ENCODE data around the gene NCDN. TPM values are rescaled to one million over a fixed set of nuclear protein-coding genes. Genes with fewer than 3 reads are reported as not detected.

NCDN gene
- total RNA-seq, 1 donor from 2014 or later, result 24.8 TPM

GRCh38 chr1:35568975-35569395, 11.4 kb downstream of the NCDN start:
- ATAC-seq, result peak; percentile 77
- intact Hi-C loops (cut with DNase I), result loop anchor here (5.0 to 10.0 kb wide), 2 partner anchors 117 to 156 kb away; no protein-coding TSS in a partner anchor
- H3K4me1 ChIP-seq, result no peaks in the 10 kb centered on the region
- no peak overlapping the region for H3K27ac ChIP-seq
- peak; percentile 72 for DNase-seq
- no peaks in the 10 kb centered on the region for H3K36me3 ChIP-seq
- H3K27me3 ChIP-seq, result no peaks in the 10 kb centered on the region
- no peaks in the 10 kb centered on the region for H3K9me3 ChIP-seq
- TF ChIP-seq CTCF (IDR thresholded peaks at IDR 0.05), result peak; percentile 84
- H3K4me3 ChIP-seq, result no peak overlapping the region

- no peak for TF ChIP-seq CTCF (IDR thresholded peaks at IDR 0.05)
- no peaks in the 10 kb centered on the region for H3K36me3 ChIP-seq
- ATAC-seq (no peak), DNase-seq (peak; percentile 4)
- no peak overlapping the region for H3K4me3 ChIP-seq
- no peaks in the 10 kb centered on the region for H3K4me1 ChIP-seq
- peaks cover 5% of the 10 kb centered on the region for H3K27me3 ChIP-seq
- no peaks in the 10 kb centered on the region for H3K9me3 ChIP-seq
- H3K27ac ChIP-seq, result no peak overlapping the region
- intact Hi-C loops (cut with DNase I), result loop anchor here (5.0 to 10.0 kb wide), 2 partner anchors 118 to 155 kb away; no protein-coding TSS in a partner anchor
Measured at GRCh38 chr1:35569936-35570335, 12.3 kb downstream of the NCDN start.

GRCh38 chr1:35570589-35571137, 13.1 kb downstream of the NCDN start:
- ATAC-seq (no peak), DNase-seq (peak; percentile 8)
- H3K27me3 ChIP-seq, result peaks cover 5% of the 10 kb centered on the region
- H3K4me1 ChIP-seq, result peaks cover 5% of the 10 kb centered on the region
- TF ChIP-seq CTCF (IDR thresholded peaks at IDR 0.05), result no peak
- no peaks in the 10 kb centered on the region for H3K36me3 ChIP-seq
- no peak overlapping the region for H3K27ac ChIP-seq
- no peak overlapping the region for H3K4me3 ChIP-seq
- no peaks in the 10 kb centered on the region for H3K9me3 ChIP-seq
- intact Hi-C loops (cut with DNase I), result no loop called here

- peaks cover 5% of the 10 kb centered on the region for H3K27me3 ChIP-seq
- H3K9me3 ChIP-seq, result no peaks in the 10 kb centered on the region
- no peak overlapping the region for H3K27ac ChIP-seq
- H3K36me3 ChIP-seq, result no peaks in the 10 kb centered on the region
- H3K4me1 ChIP-seq, result peaks cover 8% of the 10 kb centered on the region
- peak; percentile 11 for DNase-seq
- intact Hi-C loops (cut with DNase I), result no loop called here
- ATAC-seq, result no peak
- no peak for TF ChIP-seq CTCF (IDR thresholded peaks at IDR 0.05)
- H3K4me3 ChIP-seq, result no peak overlapping the region
Measured at GRCh38 chr1:35571263-35571662, 13.7 kb downstream of the NCDN start.

GRCh38 chr1:35572296-35572695, 14.7 kb downstream of the NCDN start:
- intact Hi-C loops (cut with DNase I), result no loop called here
- H3K4me3 ChIP-seq, result no peak overlapping the region
- H3K27me3 ChIP-seq, result peaks cover 5% of the 10 kb centered on the region
- H3K9me3 ChIP-seq, result no peaks in the 10 kb centered on the region
- H3K27ac ChIP-seq, result no peak overlapping the region
- TF ChIP-seq CTCF (IDR thresholded peaks at IDR 0.05), result no peak
- ATAC-seq (no peak), DNase-seq (peak; percentile 4)
- peaks cover 8% of the 10 kb centered on the region for H3K4me1 ChIP-seq
- H3K36me3 ChIP-seq, result no peaks in the 10 kb centered on the region

Data from upper lobe of right lung (tissue), 1 donor.